Urinary bladder (tissue), 4 donors: ENCODE measurements around the gene AHDC1. TPM values are rescaled to one million over a fixed set of nuclear protein-coding genes. Genes with fewer than 3 reads are reported as not detected.
A peak's percentile ranks its signal among the peaks of the same experiment; 100 is the strongest.

Experiments used
- DNase-seq: peaks from one replicate; pipeline ENCODE4 v3.0.0-alpha.2; 2015; ENCODE audit errors: extremely low spot score
- H3K27ac ChIP-seq: one replicate; pipeline ENCODE4 v1.5.1; 2013; ENCODE audit warnings: low read depth, mild to moderate bottlenecking, moderate library complexity
- H3K36me3 ChIP-seq: one replicate; pipeline ENCODE4 v1.6.1; 2013; ENCODE audit warnings: mild to moderate bottlenecking, moderate library complexity; ENCODE audit not compliant: insufficient read depth
- H3K4me1 ChIP-seq: one replicate; pipeline ENCODE4 v1.6.1; 2013; ENCODE audit warnings: mild to moderate bottlenecking, moderate library complexity; ENCODE audit not compliant: insufficient read depth
- H3K4me3 ChIP-seq: one replicate; pipeline ENCODE4 v1.5.1; 2013; ENCODE audit warnings: low read depth, low read length
- WGBS: extraction: QIAGEN DNeasy Blood & Tissue Kit; methylation state at CpG from one replicate; pipeline ENCODE4 v1.1.7; 2013; 5-methylcytosine and 5-hydroxymethylcytosine counted together
- polyA plus RNA-seq: library from polyadenylated mRNA; stranded (reverse); fragments of 200-250 nt; gene quantifications from one replicate; pipeline ENCODE4 v1.2.3, GENCODE V29; 2013
- total RNA-seq: library from RNA; depleted of rRNA; stranded (reverse); fragments of >200 nt; gene quantifications from one replicate; pipeline ENCODE4 v1.2.3, GENCODE V29; 2014
- donor health status: healthy with polysubstance abuse.
- donor health status: healthy.

Gene AHDC1
- total and polyA plus RNA-seq, 2 donors, result 19.0 to 44.8 TPM

DNA sequence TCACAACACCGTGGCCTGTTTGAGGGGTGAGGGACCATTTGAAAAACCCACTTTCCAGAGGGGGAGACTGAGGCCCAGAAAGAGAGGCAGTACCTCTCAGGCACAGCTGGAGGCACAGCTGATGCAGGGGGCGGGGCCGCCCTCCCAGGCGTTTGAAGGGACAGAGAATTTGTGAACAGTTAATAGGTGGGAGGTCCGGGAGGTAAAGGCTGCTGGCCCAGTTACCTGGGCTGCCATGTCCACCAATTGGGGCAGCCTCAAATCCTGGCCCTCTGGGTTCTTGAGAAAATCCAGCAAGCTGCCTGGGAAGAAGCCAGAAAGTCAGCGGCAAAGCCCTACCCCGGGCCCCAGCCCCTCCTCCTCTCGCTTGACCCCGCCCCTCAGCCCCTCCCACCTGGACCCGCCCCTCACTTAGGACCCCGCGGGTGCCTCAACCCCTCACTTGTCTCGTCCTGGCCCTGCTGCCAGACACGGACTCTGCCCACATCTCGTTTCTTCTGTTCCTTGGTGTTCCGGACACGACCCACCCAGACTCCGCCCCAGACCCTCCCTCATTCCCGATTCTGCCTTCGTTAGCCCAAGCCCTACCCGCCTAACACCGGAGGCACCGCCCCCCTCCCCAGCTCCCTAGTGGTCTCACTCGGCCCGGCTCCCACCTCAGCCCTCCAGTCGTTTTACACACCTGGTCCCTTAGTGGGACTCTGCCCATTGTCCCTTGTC is 10.8 kb upstream of the AHDC1 start:
- H3K4me3 ChIP-seq, result no peak overlapping the region
- H3K27ac ChIP-seq, result no peak overlapping the region
- DNase-seq, result no peak
- no peaks in the 10 kb centered on the region for H3K4me1 ChIP-seq
- H3K36me3 ChIP-seq, result no peaks in the 10 kb centered on the region
- 24% methylated on average over 26 of the region's 26 CpGs for WGBS

GRCh38 chr1:27614043-27614624 is 10.2 kb upstream of the AHDC1 start:
- WGBS, result 84% methylated on average over 16 of the region's 16 CpGs
- H3K27ac ChIP-seq, result no peak overlapping the region
- no peak overlapping the region for H3K4me3 ChIP-seq
- no peaks in the 10 kb centered on the region for H3K36me3 ChIP-seq
- no peaks in the 10 kb centered on the region for H3K4me1 ChIP-seq
- DNase-seq, result no peak

GRCh38 chr1:27612718-27613117 is 8.8 kb upstream of the AHDC1 start:
- Histone ChIP-seq H3K4me1 (no peaks in the 10 kb centered on the region), H3K36me3 (no peaks in the 10 kb centered on the region), H3K27ac (no peak overlapping the region), H3K4me3 (no peak overlapping the region)
- 89% methylated on average over 12 of the region's 12 CpGs for WGBS
- DNase-seq, result no peak

GRCh38 chr1:27611450-27611849 is 7.5 kb upstream of the AHDC1 start:
- Histone ChIP-seq H3K4me3 (no peak overlapping the region), H3K36me3 (no peaks in the 10 kb centered on the region), H3K4me1 (no peaks in the 10 kb centered on the region), H3K27ac (no peak overlapping the region)
- no peak for DNase-seq
- 76% methylated on average over 4 of the region's 4 CpGs for WGBS

DNA sequence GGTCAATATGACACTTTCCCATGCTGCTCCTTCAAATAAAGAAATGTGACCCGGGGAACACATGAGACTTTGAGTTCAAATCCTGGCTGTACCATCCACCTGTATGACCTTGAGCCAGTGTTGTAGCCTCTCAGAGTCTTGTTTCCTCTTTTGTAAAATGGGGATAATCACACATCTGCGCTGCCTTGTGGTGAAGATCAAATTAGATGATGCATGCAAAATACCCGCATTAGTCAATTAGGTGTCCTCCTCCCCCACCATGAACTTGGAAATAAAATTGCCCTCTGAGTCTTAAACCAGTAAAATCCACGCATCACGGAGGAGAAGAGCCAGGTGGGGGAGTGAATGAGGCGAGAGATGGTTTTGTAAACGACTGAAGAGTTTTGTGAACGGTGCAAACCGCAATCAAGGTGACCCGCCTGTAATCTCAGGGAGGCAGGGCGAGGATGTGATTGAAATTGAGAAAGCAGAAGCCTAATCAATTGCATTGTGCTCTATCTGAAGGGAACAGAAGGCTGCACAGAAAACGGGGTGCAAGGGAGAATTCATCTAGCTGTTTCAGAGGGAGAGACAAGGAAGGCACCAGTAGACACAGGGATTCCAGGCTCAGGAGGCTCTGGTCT is 5.8 kb upstream of the AHDC1 start:
- DNase-seq, result no peak
- Histone ChIP-seq H3K4me1 (no peaks in the 10 kb centered on the region), H3K36me3 (no peaks in the 10 kb centered on the region), H3K27ac (no peak overlapping the region), H3K4me3 (no peak overlapping the region)
- 76% methylated on average over 12 of the region's 12 CpGs for WGBS

DNA sequence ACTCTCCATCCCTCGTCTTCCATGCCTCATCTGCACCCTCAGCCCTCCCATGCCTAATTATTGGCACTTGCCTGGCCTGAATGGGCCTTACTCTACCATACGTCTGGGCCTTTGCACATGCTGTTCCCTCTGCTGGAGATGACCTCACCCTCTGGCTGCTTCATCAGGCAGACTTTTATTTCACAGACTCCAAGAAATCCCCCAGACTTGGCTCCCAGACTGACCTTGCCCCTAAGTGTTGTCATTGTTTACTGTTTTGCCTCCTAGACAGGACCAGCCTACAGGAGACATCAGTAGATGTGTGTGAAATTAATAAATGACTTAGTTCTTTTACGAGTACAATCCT is 5.2 kb upstream of the AHDC1 start:
- Histone ChIP-seq H3K36me3 (no peaks in the 10 kb centered on the region), H3K4me1 (no peaks in the 10 kb centered on the region), H3K27ac (no peak overlapping the region), H3K4me3 (no peak overlapping the region)
- 67% methylated on average over 3 of the region's 3 CpGs for WGBS
- no peak for DNase-seq

DNA sequence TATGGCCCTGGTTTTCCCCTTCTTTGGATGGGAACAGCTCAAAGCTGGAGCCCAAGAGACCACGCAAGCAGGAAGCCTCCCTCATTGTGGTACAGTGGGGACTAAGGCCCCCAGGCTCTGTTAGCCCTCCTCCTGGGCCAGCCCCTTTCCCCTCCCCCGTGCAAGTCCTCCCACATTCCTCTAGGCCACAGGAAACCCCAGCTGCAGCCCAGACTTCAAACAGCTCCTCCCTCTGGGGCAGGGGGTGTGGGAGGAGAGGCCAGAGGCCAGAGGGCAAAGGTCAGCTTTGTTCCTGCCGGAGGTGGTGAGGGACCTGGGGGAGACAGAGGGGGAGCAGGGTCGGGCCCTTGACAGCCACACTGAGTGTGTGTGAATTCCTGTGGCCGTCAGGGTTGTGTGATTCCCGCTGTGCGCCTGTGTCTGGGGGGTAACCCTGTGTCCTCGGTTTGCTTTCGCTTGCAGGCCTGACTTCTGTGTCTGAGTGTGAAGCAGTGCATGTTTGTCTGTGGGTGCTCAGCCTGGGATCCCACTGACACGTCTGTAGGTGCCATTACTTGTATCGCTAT is 3.4 kb upstream of the AHDC1 start:
- no peak for DNase-seq
- Histone ChIP-seq H3K4me1 (no peaks in the 10 kb centered on the region), H3K27ac (no peak overlapping the region), H3K4me3 (no peak overlapping the region), H3K36me3 (no peaks in the 10 kb centered on the region)
- WGBS, result 66% methylated on average over 11 of the region's 11 CpGs

- Histone ChIP-seq H3K4me3 (no peak overlapping the region), H3K4me1 (no peaks in the 10 kb centered on the region), H3K27ac (no peak overlapping the region), H3K36me3 (no peaks in the 10 kb centered on the region)
- WGBS, result 76% methylated on average over 3 of the region's 3 CpGs
- no peak for DNase-seq
Observed at GRCh38 chr1:27606708-27607238, 2.8 kb upstream of the AHDC1 start.

DNA sequence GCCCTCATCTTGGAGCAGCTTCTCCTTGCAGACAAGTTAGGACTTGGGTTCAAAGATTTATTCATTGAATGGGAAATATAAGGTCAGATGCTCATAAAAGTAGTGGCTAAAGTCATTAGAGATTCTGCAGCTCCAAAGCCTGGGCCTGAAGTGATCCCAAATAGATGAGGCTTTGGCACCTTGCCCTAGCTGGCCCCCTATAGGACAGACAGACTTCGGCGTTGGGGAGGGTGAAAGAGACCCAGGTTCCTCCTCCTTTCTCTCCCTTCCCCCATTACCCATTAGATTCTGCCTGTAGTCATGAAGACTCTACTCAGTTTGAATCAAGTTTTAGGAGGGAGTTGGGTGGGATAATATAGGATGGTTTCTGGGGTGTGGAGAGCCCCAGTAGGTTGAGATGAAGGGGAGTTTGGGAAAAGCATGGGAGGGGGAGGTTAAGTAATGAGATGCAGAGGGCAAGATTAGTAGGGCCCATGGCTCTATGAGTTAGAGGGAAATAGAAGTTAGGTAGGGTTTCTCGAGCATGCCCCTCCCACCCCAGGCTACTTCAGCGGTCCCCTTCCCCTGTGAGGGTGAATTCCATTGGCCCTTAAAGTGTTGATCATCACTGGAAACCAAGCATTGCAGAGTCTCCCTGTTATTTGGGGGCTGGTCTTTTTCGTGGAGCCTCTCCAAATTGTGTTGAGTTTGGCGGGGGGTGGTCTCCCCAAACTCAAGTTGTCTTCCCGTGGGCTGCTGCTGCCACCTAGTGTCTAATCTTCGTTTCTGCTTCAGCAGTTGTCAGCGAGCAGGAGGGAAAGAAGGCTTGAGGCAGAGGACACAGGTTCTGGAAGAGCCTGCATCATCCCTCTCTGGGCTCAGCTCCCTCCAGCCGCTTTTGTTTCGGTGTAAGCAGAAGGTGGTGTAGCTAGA is 2.1 kb upstream of the AHDC1 start:
- WGBS, result 11% methylated on average over 11 of the region's 11 CpGs
- no peak for DNase-seq
- no peaks in the 10 kb centered on the region for H3K4me1 ChIP-seq
- no peak overlapping the region for H3K4me3 ChIP-seq
- H3K27ac ChIP-seq, result no peak overlapping the region
- no peaks in the 10 kb centered on the region for H3K36me3 ChIP-seq

DNA sequence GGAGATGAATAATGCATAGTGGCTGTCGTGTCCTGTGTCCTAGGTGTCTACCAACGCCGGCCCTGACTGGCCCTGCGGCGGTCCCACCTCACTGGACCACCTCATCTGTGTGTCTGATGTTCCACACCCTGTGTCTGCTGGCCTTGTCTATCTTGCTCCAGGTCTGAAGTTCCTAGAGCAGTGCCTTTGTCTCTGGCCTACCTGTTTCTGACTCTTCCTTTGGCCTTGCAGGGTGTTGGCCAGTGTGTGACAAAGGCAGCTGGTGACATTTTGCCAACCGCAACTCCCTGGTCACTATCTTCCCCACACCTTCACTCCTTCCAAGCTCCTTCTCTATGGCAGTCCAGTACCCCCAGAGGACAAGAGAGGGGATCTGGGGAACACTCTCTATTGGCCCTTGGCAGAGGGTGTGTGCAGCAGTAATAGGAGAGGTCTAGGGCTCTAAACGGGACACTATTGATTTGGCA is 1.4 kb upstream of the AHDC1 start:
- no peaks in the 10 kb centered on the region for H3K4me1 ChIP-seq

DNA sequence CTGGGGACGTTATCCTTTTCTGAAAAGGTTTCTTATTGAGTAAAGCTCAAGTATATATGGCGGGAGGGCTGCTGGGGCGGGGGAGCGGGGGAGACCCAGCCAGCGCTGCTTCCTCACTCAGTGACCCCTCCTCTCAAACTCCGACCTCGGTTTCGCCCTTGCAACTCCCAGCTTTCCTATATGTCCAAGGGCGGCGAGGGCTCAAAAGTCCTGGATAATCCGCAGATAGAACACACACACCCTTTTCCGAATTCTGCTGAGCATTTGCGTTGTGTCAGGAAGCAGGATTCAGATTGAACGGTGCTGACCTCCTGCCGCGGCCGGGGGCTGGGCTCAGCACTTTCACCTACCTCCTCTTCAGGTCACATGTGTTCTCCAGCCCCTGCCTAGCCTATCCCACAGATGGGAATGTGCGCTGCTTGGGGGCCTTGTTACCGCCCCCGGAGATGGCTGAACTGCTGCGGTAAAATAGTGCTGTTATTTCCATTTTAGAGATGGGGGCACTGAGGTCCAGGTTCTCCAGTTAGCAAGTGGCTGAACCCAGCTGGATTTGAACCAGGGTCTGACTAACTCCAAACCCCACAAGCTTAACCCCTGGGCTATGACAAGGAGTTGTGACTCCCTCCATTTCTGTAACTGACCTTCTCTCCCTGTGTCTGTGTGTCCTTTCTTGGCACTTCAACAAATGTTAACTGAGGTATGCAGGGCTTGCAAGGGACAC is 795 bp upstream of the AHDC1 start:
- H3K4me3 ChIP-seq, result no peak overlapping the region
- 37% methylated on average over 21 of the region's 21 CpGs for WGBS
- no peak overlapping the region for H3K27ac ChIP-seq
- no peak for DNase-seq
- H3K4me1 ChIP-seq, result no peaks in the 10 kb centered on the region
- no peaks in the 10 kb centered on the region for H3K36me3 ChIP-seq

More for the DNA sequence above, 1.4 kb upstream of the AHDC1 start:
- Histone ChIP-seq H3K4me3 (no peak overlapping the region), H3K27ac (no peak overlapping the region), H3K36me3 (no peaks in the 10 kb centered on the region)
- DNase-seq, result no peak
- 84% methylated on average over 7 of the region's 7 CpGs for WGBS

DNA sequence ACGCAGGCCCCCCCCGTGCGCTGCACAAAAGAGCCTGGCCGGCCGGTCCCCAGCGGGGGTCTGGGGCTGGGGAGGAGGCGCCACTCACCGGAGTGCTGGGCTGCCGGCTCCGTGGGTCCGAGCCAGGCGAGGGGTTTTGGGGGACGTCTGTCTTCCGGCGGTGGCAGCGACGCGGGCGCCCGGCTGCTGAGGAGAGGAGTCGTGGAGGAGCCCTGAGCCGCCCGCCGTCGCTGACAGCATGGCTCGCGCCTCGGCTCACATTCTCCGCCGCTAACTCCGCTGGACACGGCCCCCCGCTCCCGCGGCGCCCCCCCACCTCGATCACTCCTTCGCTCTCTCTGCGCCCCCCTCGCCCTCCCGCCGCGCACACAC is 649 bp downstream of the AHDC1 start:
- under 1% methylated on average over 43 of the region's 43 CpGs for WGBS
- Histone ChIP-seq H3K4me3 (peak overlapping the region; percentile 82), H3K36me3 (no peaks in the 10 kb centered on the region), H3K4me1 (no peaks in the 10 kb centered on the region), H3K27ac (peak overlapping the region; percentile 94)
- no peak for DNase-seq
